ENCODE results near the gene UFM1. TPM values are rescaled to one million over a fixed set of nuclear protein-coding genes. Genes with fewer than 3 reads are reported as not detected.

Gene UFM1
- 45.7 and 59.0 TPM in 2 replicates for polyA plus RNA-seq

DNA sequence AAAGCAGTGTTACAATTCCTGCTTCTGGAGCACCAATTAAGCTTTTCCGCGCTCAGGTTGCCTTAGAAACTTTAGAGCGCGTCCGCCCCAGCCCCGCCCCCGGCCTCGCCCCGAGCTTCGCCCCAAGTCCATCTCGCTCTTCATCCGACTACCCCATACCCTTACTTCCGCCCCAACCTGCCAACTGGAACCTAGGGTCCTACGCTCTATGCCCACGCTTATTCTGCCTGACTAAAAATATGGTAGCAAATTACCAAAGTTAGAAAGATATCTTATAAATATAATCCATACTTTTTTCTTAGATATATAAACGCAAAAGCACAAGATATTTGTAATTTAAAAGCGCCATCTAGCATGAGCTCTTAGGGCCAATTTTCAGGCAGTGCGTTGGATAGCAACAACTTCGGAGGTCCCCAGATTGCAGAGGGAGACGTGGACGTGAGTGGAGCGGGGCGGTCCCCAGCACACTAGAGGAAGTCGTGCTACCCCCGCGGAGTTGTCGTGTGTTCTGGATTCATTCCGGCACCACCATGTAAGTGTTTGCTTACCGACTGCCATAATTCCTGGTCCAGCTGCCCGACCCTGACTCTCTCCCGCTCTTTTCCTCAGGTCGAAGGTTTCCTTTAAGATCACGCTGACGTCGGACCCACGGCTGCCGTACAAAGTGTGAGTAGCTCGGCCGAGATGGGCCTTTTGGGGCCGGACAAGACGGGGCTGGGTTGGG is at the start of gene UFM1:
TSS of gene UFM1 (plus strand) at position 462 of the 724 bp plus-strand sequence. CDS start at position 531, 69 bp downstream.

All from Purkinje cell (primary cell).